Immature natural killer cell (primary cell): ENCODE measurements around the gene OR2T8. TPM values are rescaled to one million over a fixed set of nuclear protein-coding genes. Genes with fewer than 3 reads are reported as not detected.

Source experiments
- DNase-seq, 3 donors: peaks; one replicate each; pipeline ENCODE4 v3.0.0; 2022; ENCODE audit warnings: mixed read lengths in 1 of 3
- H3K27ac Mint-ChIP-seq, 6 donors: one replicate each; pipeline ENCODE4 v1.8.0; 2020; ENCODE audit warnings: mixed read lengths in 6 of 6, mild to moderate bottlenecking in 5 of 6, inconsistent platforms in 4 of 6, moderate library complexity in 3 of 6
- H3K27me3 Mint-ChIP-seq, 3 donors: one replicate each; pipeline ENCODE4 v1.8.0; 2020 to 2021; ENCODE audit warnings: low read depth in 3 of 3, mild to moderate bottlenecking in 3 of 3, mixed read lengths in 3 of 3, moderate library complexity in 3 of 3, inconsistent platforms in 1 of 3
- H3K36me3 Mint-ChIP-seq, 3 donors: one replicate each; pipeline ENCODE4 v1.8.0; 2020; ENCODE audit warnings: mixed read lengths in 3 of 3, inconsistent platforms in 2 of 3, mild to moderate bottlenecking in 2 of 3
- H3K4me1 Mint-ChIP-seq, 2 donors: one replicate each; pipeline ENCODE4 v1.8.0; 2020; ENCODE audit warnings: inconsistent platforms in 2 of 2, mild to moderate bottlenecking in 2 of 2, mixed read lengths in 2 of 2, moderate library complexity in 1 of 2
- H3K4me3 Mint-ChIP-seq, 5 donors: one replicate each; pipeline ENCODE4 v1.8.0; 2020; ENCODE audit warnings: mild to moderate bottlenecking in 5 of 5, mixed read lengths in 5 of 5, inconsistent platforms in 3 of 5, moderate library complexity in 3 of 5
- H3K9me3 Mint-ChIP-seq, 6 donors: one replicate each; pipeline ENCODE4 v1.8.0; 2020; ENCODE audit warnings: mild to moderate bottlenecking in 6 of 6, mixed read lengths in 6 of 6, inconsistent platforms in 4 of 6, moderate library complexity in 3 of 6
- polyA plus RNA-seq, 3 donors: library from polyadenylated mRNA; unstranded; fragments of 300-500 nt; fragmentation: Illumina TruSeq; gene quantifications; one replicate each; pipeline ENCODE4 v1.2.3, GENCODE V29; 2021

The OR2T8 gene, protein sequence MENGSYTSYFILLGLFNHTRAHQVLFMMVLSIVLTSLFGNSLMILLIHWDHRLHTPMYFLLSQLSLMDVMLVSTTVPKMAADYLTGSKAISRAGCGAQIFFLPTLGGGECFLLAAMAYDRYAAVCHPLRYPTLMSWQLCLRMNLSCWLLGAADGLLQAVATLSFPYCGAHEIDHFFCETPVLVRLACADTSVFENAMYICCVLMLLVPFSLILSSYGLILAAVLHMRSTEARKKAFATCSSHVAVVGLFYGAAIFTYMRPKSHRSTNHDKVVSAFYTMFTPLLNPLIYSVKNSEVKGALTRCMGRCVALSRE
- polyA plus RNA-seq, result not detected

GRCh38 chr1:247919952-247920351 is at the start of gene OR2T8:
Gene OR2T8 (plus strand): TSS chr1:247920252. CDS start chr1:247921018, 766 bp downstream.
- Mint-ChIP-seq H3K36me3 (no peaks in the 10 kb centered on the region), H3K4me3 (no peak within 1 kb of the TSS), H3K9me3 (no peaks in the 10 kb centered on the region), H3K4me1 (no peaks in the 10 kb centered on the region), H3K27me3 (peaks cover 0 to 2% (median under 1%) of the 10 kb centered on the region in 3 donors), H3K27ac (no peak within 1 kb of the TSS)
- DNase-seq, result no peak

GRCh38 chr1:247883346-247883745 is 36.7 kb upstream of the OR2T8 start:
- Mint-ChIP-seq H3K4me1 (no peaks in the 10 kb centered on the region), H3K36me3 (no peaks in the 10 kb centered on the region), H3K27me3 (peaks cover 0 to 4% (median 2%) of the 10 kb centered on the region in 3 donors), H3K4me3 (no peak overlapping the region), H3K9me3 (peaks cover 0 to 2% (median 0%) of the 10 kb centered on the region in 6 donors), H3K27ac (no peak overlapping the region)
- DNase-seq, result no peak

DNA sequence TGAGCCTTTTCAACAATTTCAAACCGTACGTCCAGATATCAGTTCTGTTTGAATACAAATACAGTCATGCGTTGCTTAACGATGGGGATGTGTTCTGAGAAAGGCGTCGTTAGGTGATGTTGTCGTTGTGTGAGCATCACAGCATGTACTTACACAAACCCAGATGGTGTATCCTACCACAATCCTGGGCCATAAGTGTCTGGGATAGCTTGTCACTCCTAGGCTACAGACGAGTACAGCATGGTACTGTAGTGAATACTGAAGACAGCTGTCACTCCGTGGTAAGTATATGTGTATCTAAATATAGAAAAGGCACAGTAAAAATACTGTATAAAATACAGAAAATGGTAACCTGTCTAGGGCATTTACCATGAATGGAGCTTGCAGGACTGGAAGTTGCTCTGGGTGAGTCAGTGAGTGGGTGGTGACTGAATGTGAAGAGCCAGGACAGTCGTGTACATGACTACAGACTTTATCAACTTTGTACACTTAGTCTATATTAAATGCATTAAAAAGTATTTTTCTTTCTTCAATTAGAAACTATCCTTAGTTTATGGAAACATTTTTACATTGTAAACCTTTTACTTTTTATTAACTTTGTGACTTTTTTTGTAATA is 35.1 kb upstream of the OR2T8 start:
- Mint-ChIP-seq H3K36me3 (no peaks in the 10 kb centered on the region), H3K4me3 (no peak overlapping the region), H3K9me3 (no peaks in the 10 kb centered on the region), H3K4me1 (no peaks in the 10 kb centered on the region), H3K27me3 (peaks cover 0 to 3% (median 2%) of the 10 kb centered on the region in 3 donors), H3K27ac (no peak overlapping the region)
- no peak for DNase-seq

DNA sequence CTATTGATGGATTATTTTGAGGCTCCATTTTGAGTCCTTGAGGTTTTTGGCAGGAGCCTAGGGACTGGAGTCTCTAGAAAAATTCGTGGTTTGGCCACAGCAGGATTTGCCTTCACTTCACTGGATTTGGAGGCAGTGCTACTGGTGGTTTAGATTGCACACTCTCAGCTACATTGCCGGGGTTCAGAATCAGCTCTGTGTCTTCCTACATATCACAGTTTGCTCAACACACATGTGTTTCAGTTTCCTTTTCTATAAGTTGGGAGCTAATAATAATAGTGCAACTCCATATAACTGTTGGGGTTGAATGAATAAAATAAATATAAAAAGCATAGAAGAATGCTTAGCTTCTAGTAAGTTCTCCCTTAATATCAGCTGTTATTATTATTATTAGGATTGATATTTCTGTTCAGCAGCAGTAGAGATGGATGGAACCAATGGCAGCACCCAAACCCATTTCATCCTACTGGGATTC is 24.9 kb upstream of the OR2T8 start, which contains the start of gene OR2W3:
TSS of gene OR2W3 (plus strand) at position 425 of the 475 bp plus-strand sequence. CDS start at position 425, 0 bp downstream.
- Mint-ChIP-seq H3K36me3 (no peaks in the 10 kb centered on the region), H3K4me1 (peaks cover 7 to 24% of the 10 kb centered on the region in 2 donors), H3K9me3 (peaks cover 0 to 12% (median 0%) of the 10 kb centered on the region in 6 donors), H3K4me3 (peak within 1 kb of the TSS in 3 of 5 donors; percentile 22 to 59 (median 49)), H3K27me3 (peaks cover 0 to 2% (median 0%) of the 10 kb centered on the region in 3 donors), H3K27ac (peak within 1 kb of the TSS in 1 of 6 donors; percentile 5)
- DNase-seq, result no peak

DNA sequence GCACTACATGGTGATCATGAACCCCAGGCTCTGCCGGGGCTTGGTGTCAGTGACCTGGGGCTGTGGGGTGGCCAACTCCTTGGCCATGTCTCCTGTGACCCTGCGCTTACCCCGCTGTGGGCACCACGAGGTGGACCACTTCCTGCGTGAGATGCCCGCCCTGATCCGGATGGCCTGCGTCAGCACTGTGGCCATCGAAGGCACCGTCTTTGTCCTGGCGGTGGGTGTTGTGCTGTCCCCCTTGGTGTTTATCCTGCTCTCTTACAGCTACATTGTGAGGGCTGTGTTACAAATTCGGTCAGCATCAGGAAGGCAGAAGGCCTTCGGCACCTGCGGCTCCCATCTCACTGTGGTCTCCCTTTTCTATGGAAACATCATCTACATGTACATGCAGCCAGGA is 24.1 kb upstream of the OR2T8 start:
- H3K4me3 Mint-ChIP-seq, result peak overlapping the region in 3 of 5 donors; percentile 22 to 59 (median 49)
- DNase-seq, result peak in 1 of 3 donors; percentile 24

DNA sequence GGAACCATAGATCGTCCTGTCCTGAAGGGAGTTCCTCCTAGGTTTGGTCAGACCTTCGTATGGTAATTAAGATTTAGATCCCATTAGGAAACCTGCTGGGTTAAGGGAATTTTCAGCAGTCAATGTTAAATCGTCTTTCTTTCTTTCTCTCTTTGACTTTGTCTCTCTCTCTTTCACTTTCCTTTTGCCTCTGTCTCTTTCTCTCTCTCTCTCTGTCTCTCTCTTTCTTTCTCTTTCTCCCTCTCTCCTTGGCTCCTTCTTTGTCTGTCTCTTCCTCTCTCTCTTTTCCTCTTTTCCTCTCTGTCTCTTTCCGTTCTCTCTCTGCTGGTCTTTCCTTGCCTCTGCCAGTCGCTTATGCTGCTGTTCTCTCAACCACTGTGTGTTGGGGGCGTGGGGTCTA is 15.9 kb upstream of the OR2T8 start:
- peak overlapping the region in 1 of 5 donors; percentile 2 for H3K4me3 Mint-ChIP-seq
- H3K9me3 Mint-ChIP-seq, result peaks cover 0 to 4% (median 2%) of the 10 kb centered on the region in 6 donors
- H3K27me3 Mint-ChIP-seq, result peaks cover 0 to 2% (median 0%) of the 10 kb centered on the region in 3 donors
- no peak for DNase-seq
- H3K4me1 Mint-ChIP-seq, result peaks cover 35 to 43% of the 10 kb centered on the region in 2 donors
- no peaks in the 10 kb centered on the region for H3K36me3 Mint-ChIP-seq
- H3K27ac Mint-ChIP-seq, result peak overlapping the region in 3 of 6 donors; percentile 9 to 57 (median 41)

More for the DNA sequence above, 24.1 kb upstream of the OR2T8 start:
- H3K4me1 Mint-ChIP-seq, result peaks cover 7 to 24% of the 10 kb centered on the region in 2 donors
- peak overlapping the region in 1 of 6 donors; percentile 5 for H3K27ac Mint-ChIP-seq
- peaks cover 0 to 2% (median 0%) of the 10 kb centered on the region in 3 donors for H3K27me3 Mint-ChIP-seq
- peaks cover 0 to 12% (median 0%) of the 10 kb centered on the region in 6 donors for H3K9me3 Mint-ChIP-seq
- H3K36me3 Mint-ChIP-seq, result no peaks in the 10 kb centered on the region

GRCh38 chr1:247905181-247905580 is 14.9 kb upstream of the OR2T8 start:
- H3K9me3 Mint-ChIP-seq, result peaks cover 0 to 4% (median 2%) of the 10 kb centered on the region in 6 donors
- H3K4me1 Mint-ChIP-seq, result peaks cover 35 to 43% of the 10 kb centered on the region in 2 donors
- peaks cover 0 to 2% (median 0%) of the 10 kb centered on the region in 3 donors for H3K27me3 Mint-ChIP-seq
- no peak for DNase-seq
- H3K27ac Mint-ChIP-seq, result peak overlapping the region in 1 of 6 donors; percentile 6
- H3K36me3 Mint-ChIP-seq, result no peaks in the 10 kb centered on the region
- peak overlapping the region in 2 of 5 donors; percentile 82 to 86 for H3K4me3 Mint-ChIP-seq

- Mint-ChIP-seq H3K36me3 (no peaks in the 10 kb centered on the region), H3K4me3 (peak overlapping the region; percentile 76 to 86 (median 82)), H3K27me3 (peaks cover 0 to 2% (median 0%) of the 10 kb centered on the region in 3 donors), H3K27ac (peak overlapping the region; percentile 55 to 89 (median 82)), H3K4me1 (peaks cover 35 to 43% of the 10 kb centered on the region in 2 donors), H3K9me3 (peaks cover 0 to 4% (median 2%) of the 10 kb centered on the region in 6 donors)
- no peak for DNase-seq
Observed at GRCh38 chr1:247905910-247906503, 14.0 kb upstream of the OR2T8 start.

DNA sequence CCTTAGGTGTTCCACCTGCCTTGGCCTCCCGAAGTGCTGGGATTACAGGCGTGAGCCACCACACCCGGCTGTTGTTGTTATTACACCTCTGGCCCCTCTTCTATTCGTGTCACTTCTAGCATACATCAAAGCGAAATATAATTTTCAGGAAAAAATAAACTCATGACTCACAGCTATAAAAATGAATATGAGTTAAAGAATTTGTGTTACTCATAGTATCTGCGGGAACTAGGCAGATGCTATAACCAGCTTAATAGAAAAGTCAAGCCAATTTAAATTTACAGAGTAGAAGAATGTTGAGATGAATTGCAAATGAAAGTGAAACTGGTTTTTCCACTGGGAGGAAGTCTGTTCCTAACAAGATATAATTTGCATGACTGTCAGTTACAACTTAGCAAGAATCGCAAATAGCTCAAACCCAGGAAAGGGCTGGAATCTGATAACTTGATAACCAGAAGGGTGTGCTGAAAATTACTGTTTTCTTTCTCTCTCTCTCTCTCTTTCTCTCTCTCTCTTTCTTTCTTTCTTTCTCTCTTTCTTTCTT is 13.5 kb upstream of the OR2T8 start:
- DNase-seq, result peak; percentile 5 to 26 (median 15)
- peaks cover 0 to 2% (median 0%) of the 10 kb centered on the region in 3 donors for H3K27me3 Mint-ChIP-seq
- H3K27ac Mint-ChIP-seq, result peak overlapping the region; percentile 55 to 89 (median 82)
- peak overlapping the region; percentile 76 to 86 (median 82) for H3K4me3 Mint-ChIP-seq
- H3K4me1 Mint-ChIP-seq, result peaks cover 35 to 43% of the 10 kb centered on the region in 2 donors
- no peaks in the 10 kb centered on the region for H3K36me3 Mint-ChIP-seq
- H3K9me3 Mint-ChIP-seq, result peaks cover 0 to 4% (median 2%) of the 10 kb centered on the region in 6 donors

DNA sequence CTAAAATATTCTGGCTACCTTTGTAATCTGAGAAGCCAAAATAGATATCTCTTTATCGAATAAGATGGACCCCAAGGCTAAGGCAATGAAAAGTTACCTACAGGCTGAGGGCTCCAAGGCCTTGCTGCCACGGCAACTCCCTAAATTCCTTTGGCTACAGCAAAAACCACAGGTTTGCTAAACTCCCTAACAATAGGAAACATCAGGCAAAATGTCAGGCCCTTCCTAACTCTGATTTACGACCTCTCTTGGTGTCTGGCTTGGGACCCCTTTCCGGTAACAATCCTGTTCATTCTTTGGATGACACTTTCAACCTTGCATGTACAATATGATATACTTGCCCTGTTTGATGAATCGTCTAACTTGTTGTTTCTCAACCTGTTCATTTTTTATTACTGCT is 11.3 kb upstream of the OR2T8 start:
- DNase-seq, result no peak
- no peaks in the 10 kb centered on the region for H3K36me3 Mint-ChIP-seq
- peaks cover 0 to 4% (median 2%) of the 10 kb centered on the region in 6 donors for H3K9me3 Mint-ChIP-seq
- H3K4me3 Mint-ChIP-seq, result no peak overlapping the region
- H3K4me1 Mint-ChIP-seq, result peaks cover 35 to 43% of the 10 kb centered on the region in 2 donors
- peaks cover 0 to 2% (median 0%) of the 10 kb centered on the region in 3 donors for H3K27me3 Mint-ChIP-seq
- H3K27ac Mint-ChIP-seq, result no peak overlapping the region

DNA sequence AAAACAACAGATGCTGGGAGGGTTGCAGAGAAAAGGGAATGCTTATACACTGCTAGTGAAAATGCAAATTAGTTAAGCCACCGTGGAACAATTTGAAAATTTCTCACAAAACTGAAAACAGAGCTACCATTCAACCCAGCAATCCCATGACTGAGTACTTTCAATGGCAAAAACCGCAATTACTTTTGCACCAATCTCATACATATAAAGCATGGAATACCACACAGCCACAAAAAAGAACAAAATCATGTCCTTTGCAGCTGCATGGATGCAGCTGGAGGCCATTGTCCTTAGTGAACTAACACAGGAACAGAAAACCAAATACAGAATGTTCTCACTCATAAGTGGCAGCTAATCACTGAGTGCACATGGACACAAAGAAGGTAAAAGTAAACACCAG is 6.3 kb upstream of the OR2T8 start:
- H3K4me3 Mint-ChIP-seq, result no peak overlapping the region
- H3K36me3 Mint-ChIP-seq, result no peaks in the 10 kb centered on the region
- no peak overlapping the region for H3K27ac Mint-ChIP-seq
- H3K4me1 Mint-ChIP-seq, result peaks cover 0 to 2% of the 10 kb centered on the region in 2 donors
- peaks cover 0 to 2% (median 1%) of the 10 kb centered on the region in 3 donors for H3K27me3 Mint-ChIP-seq
- DNase-seq, result no peak
- no peaks in the 10 kb centered on the region for H3K9me3 Mint-ChIP-seq

- no peaks in the 10 kb centered on the region for H3K9me3 Mint-ChIP-seq
- no peaks in the 10 kb centered on the region for H3K36me3 Mint-ChIP-seq
- H3K27me3 Mint-ChIP-seq, result peaks cover 0 to 3% (median 2%) of the 10 kb centered on the region in 3 donors
- H3K4me1 Mint-ChIP-seq, result no peaks in the 10 kb centered on the region
- H3K27ac Mint-ChIP-seq, result no peak overlapping the region
- H3K4me3 Mint-ChIP-seq, result no peak overlapping the region
- DNase-seq, result no peak
Observed at GRCh38 chr1:247914941-247915662, 5.0 kb upstream of the OR2T8 start.

GRCh38 chr1:247923941-247924340 is 3.9 kb downstream of the OR2T8 start:
- Mint-ChIP-seq H3K9me3 (no peaks in the 10 kb centered on the region), H3K4me3 (no peak overlapping the region), H3K27ac (no peak overlapping the region), H3K36me3 (no peaks in the 10 kb centered on the region), H3K4me1 (no peaks in the 10 kb centered on the region), H3K27me3 (peaks cover 0 to 2% (median 0%) of the 10 kb centered on the region in 3 donors)
- DNase-seq, result no peak
